NB4 (cell line): Measurements from ENCODE around the gene WDR48.

Source experiments
- DNase-seq: peaks from one replicate; pipeline ENCODE4 v3.0.0; 2010; ENCODE audit warnings: low read depth
- H3K4me3 ChIP-seq: one replicate; pipeline ENCODE4 v1.5.1; 2011; ENCODE audit warnings: mild to moderate bottlenecking, low read depth, low read length, moderate library complexity
- MYC ChIP-seq: IDR thresholded peaks from 2 replicates; pipeline ENCODE4 v1.6.1; 2011; ENCODE audit warnings: low read depth, low read length
- POLR2A ChIP-seq: IDR thresholded peaks from 2 replicates; pipeline ENCODE4 v1.6.1; 2011; ENCODE audit warnings: mild to moderate bottlenecking; ENCODE audit not compliant: insufficient read length; ENCODE audit errors: extremely low read depth
- TF ChIP-seq, protein P1 (sequence below): IDR thresholded peaks from one replicate; pipeline ENCODE4 v1.5.1; 2012; ENCODE audit warnings: low read depth, low read length
- TF ChIP-seq, protein P2 (sequence below): IDR thresholded peaks from 2 replicates; pipeline ENCODE4 v1.6.1; 2011; ENCODE audit warnings: low read depth, low read length

The WDR48 gene

DNA sequence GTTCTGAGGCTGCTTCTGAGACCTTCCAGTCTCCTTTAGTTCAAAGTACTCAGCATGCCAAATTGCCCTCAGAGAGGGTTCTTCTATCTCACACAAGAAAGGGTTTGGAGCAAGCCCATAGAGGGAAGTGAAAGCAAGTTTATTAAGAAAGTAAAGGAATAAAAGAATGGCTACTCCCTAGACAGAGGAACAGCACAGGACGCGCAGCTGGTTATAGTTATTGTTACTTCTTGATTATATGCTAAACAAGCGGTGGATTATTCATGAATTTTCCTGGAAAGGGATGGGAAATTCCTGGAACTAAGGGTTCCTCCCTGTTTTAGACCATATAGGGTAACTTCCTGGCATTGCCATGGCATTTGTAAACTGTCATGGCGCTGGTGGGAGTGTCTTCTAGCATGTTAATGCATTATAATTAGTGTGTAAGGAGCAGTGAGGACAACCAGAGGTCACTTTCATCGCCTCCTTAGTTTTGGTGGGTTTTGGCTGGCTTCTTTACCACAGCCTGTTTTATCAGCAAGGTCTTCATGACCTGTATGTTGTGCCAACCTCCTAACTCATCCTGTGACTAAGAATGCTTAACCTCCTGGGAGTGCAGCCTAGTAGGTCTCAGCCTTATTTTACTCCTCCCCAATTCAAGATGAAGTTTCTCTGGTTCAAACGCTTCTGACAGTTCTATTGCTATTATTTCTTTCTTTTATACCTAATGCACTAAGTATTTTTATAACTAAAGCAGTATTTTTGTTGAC lies 26.4 kb upstream of the WDR48 start:
- TF ChIP-seq, protein P1, sequence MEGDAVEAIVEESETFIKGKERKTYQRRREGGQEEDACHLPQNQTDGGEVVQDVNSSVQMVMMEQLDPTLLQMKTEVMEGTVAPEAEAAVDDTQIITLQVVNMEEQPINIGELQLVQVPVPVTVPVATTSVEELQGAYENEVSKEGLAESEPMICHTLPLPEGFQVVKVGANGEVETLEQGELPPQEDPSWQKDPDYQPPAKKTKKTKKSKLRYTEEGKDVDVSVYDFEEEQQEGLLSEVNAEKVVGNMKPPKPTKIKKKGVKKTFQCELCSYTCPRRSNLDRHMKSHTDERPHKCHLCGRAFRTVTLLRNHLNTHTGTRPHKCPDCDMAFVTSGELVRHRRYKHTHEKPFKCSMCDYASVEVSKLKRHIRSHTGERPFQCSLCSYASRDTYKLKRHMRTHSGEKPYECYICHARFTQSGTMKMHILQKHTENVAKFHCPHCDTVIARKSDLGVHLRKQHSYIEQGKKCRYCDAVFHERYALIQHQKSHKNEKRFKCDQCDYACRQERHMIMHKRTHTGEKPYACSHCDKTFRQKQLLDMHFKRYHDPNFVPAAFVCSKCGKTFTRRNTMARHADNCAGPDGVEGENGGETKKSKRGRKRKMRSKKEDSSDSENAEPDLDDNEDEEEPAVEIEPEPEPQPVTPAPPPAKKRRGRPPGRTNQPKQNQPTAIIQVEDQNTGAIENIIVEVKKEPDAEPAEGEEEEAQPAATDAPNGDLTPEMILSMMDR, result no peak
- no peak for TF ChIP-seq MYC
- TF ChIP-seq, protein P2, sequence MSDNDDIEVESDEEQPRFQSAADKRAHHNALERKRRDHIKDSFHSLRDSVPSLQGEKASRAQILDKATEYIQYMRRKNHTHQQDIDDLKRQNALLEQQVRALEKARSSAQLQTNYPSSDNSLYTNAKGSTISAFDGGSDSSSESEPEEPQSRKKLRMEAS, result no peak
- TF ChIP-seq POLR2A, result no peak
- no peak overlapping the region for H3K4me3 ChIP-seq
- no peak for DNase-seq

DNA sequence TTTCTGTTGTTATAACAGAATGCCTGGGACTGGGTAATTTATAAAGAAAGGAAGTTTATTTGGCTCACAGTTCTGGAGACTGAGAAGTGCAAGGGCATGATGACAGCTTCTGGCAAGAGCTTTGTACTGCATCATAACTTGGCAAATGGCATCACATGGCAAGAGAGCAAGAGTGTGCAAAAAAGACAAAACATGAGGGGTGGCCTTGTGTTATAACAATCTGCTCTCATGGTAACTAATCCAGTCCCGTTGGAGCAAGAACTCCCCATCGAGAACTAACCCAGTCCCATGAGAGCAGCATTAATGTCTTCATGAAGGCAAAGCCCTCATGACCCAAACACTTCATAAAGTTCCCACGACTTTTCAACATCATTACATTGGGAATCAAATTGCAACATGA lies 23.3 kb upstream of the WDR48 start:
- TF ChIP-seq MYC, result no peak
- H3K4me3 ChIP-seq, result no peak overlapping the region
- DNase-seq, result no peak

DNA sequence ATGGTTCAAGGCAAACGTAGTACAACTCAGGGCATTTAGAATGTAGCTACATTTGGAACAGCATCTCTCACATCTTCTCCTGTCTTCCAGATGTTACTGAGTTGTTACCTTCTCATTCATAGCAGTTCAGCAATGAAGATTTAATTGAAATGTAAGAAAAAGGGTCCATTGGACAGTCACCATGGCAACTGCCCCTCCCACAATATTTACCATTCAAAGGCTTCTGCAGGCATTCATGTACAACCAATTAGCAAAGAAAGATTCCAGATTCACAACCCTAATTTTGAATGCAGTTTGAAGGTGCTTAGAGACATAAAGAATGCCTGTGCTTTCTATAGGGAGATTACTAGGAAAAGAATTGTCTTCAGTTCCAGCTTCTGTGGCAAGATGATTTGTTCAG lies 22.3 kb upstream of the WDR48 start:
- TF ChIP-seq, protein P1, result no peak
- TF ChIP-seq MYC, result no peak
- TF ChIP-seq, protein P2, result no peak
- no peak for TF ChIP-seq POLR2A
- no peak for DNase-seq
- H3K4me3 ChIP-seq, result no peak overlapping the region

DNA sequence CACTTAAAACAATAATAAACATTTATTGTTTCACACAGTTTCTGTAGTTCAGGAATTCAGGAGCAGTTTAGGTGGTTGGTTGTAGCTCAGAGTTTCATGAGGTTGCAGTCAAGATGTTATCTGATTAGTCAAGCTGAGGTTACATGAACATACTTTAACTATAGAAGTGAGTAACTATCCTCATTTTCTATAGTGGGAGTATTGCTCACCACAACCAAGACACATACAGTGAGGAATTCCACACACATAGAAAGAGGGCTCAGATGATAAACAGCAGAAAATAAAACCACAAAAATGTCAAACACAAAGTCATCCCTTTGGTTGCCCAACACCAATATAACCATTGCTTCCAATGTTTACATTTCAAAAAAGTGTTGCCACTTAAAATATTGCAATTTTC lies 13.7 kb upstream of the WDR48 start:
- no peak overlapping the region for H3K4me3 ChIP-seq
- TF ChIP-seq, protein P1, result no peak
- TF ChIP-seq MYC, result no peak
- TF ChIP-seq POLR2A, result no peak
- TF ChIP-seq, protein P2, result no peak
- DNase-seq, result no peak

DNA sequence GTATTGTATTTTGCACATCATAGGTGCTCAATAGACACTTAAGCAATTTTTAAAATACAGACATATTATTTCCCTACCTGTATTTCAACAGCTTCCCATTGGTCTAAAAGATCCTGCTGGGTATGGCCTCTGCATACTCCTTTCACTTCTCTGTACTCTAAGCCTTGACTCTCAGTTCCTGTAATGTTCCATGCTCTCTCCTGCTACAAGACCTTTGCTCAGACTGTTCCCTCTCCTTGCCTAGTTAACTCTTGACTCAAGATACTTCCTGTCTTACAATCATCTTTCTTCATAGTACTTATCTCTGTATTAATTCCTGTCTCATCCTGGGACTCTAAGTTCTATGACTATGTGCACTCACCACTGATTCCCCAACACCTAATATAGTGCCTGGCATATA lies 1.8 kb upstream of the WDR48 start:
- peak; percentile 25 for DNase-seq
- TF ChIP-seq MYC, result no peak
- TF ChIP-seq, protein P1, result no peak
- TF ChIP-seq, protein P2, result no peak
- TF ChIP-seq POLR2A, result no peak
- H3K4me3 ChIP-seq, result no peak overlapping the region

DNA sequence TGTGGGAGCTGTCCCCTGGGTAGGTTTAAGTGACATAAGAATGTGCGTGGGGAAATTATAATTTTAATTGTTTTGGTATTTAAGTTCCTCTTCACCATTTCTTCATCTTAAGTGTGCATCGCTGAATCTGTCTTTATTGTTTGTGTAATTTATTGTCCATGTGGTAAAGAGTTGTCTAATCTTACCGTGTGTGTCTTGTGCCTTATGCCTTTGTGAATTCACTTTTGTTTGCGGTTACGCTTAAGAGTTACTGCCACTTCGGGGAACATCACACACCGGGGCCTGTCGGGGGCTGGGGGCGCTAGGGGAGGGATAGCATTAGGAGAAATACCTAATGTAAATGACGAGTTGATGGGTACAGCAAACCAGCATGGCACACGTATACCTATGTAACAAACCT lies 767 bp downstream of the WDR48 start:
- DNase-seq, result no peak
- peak overlapping the region; percentile 86 for H3K4me3 ChIP-seq
- TF ChIP-seq, protein P1, result no peak
- TF ChIP-seq MYC (no peak), POLR2A (no peak)
- TF ChIP-seq, protein P2, result no peak
